SJSA1 (cell line): ENCODE measurements around the gene SMCO3. TPM values are rescaled to one million over a fixed set of nuclear protein-coding genes. Genes with fewer than 3 reads are reported as not detected.

Experiments
- DNase-seq, 2 experiments: peaks; one replicate each; pipeline ENCODE4 v3.0.0-alpha.2; 2015 to 2020; ENCODE audit warnings: low spot score in 2 of 2, low read depth in 1 of 2
- H3K27ac ChIP-seq: fragments of 250-450 bp; sonication (Bioruptor Pico); 2 replicates; pipeline ENCODE4 v1.5.1; 2020; ENCODE audit warnings: mild to moderate bottlenecking, moderate library complexity
- H3K27me3 ChIP-seq: fragments of 250-450 bp; sonication (Bioruptor Pico); replicated peaks from 2 replicates; pipeline ENCODE4 v1.5.1; 2020; ENCODE audit warnings: mild to moderate bottlenecking, moderate library complexity
- H3K36me3 ChIP-seq: fragments of 250-450 bp; sonication (Bioruptor Pico); 2 replicates; pipeline ENCODE4 v1.5.1; 2020; ENCODE audit warnings: mild to moderate bottlenecking
- H3K4me1 ChIP-seq: fragments of 250-450 bp; sonication (Bioruptor Pico); replicated peaks from 2 replicates; pipeline ENCODE4 v1.6.1; 2021; ENCODE audit warnings: mild to moderate bottlenecking
- H3K4me3 ChIP-seq: fragments of 250-450 bp; sonication (Bioruptor Pico); 2 replicates; pipeline ENCODE4 v1.5.1; 2020; ENCODE audit warnings: mild to moderate bottlenecking
- H3K9me3 ChIP-seq: fragments of 250-450 bp; sonication (Bioruptor Pico); replicated peaks from 2 replicates; pipeline ENCODE4 v1.5.1; 2020; ENCODE audit warnings: mild to moderate bottlenecking
- total RNA-seq: library from RNA; depleted of rRNA; stranded (reverse); fragments of >200 nt; shearing (Covaris generic); gene quantifications from 2 replicates; pipeline ENCODE4 v1.2.3, GENCODE V29; 2014

The SMCO3 gene
- total RNA-seq, 1 experiment from 2014 or later, result 0.16 TPM

- Histone ChIP-seq H3K9me3 (no peaks in the 10 kb centered on the region), H3K27ac (no peak overlapping the region), H3K36me3 (no peaks in the 10 kb centered on the region), H3K27me3 (no peaks in the 10 kb centered on the region), H3K4me1 (peaks cover 14% of the 10 kb centered on the region), H3K4me3 (no peak overlapping the region)
- no peak for DNase-seq
Measured at GRCh38 chr12:14776236-14776961, 37.6 kb downstream of the SMCO3 start.

GRCh38 chr12:14775636-14775980, 38.4 kb downstream of the SMCO3 start:
- Histone ChIP-seq H3K9me3 (no peaks in the 10 kb centered on the region), H3K27me3 (no peaks in the 10 kb centered on the region), H3K27ac (peak overlapping the region; percentile 49), H3K4me1 (peaks cover 14% of the 10 kb centered on the region), H3K36me3 (no peaks in the 10 kb centered on the region), H3K4me3 (peak overlapping the region; percentile 56)
- no peak for DNase-seq

- DNase-seq, result peak in 1 of 2 experiments; percentile 37
- peak overlapping the region; percentile 56 for H3K4me3 ChIP-seq
- H3K27ac ChIP-seq, result peak overlapping the region; percentile 49
- H3K4me1 ChIP-seq, result peaks cover 14% of the 10 kb centered on the region
- no peaks in the 10 kb centered on the region for H3K27me3 ChIP-seq
- no peaks in the 10 kb centered on the region for H3K36me3 ChIP-seq
- H3K9me3 ChIP-seq, result no peaks in the 10 kb centered on the region
Measured at GRCh38 chr12:14774906-14775635, 38.9 kb downstream of the SMCO3 start.

- no peaks in the 10 kb centered on the region for H3K27me3 ChIP-seq
- peak overlapping the region; percentile 56 for H3K4me3 ChIP-seq
- DNase-seq, result peak; percentile 74 to 80
- H3K27ac ChIP-seq, result peak overlapping the region; percentile 49
- peaks cover 18% of the 10 kb centered on the region for H3K4me1 ChIP-seq
- H3K36me3 ChIP-seq, result no peaks in the 10 kb centered on the region
- no peaks in the 10 kb centered on the region for H3K9me3 ChIP-seq
Measured at GRCh38 chr12:14774074-14774905, 39.7 kb downstream of the SMCO3 start.

- no peaks in the 10 kb centered on the region for H3K27me3 ChIP-seq
- DNase-seq, result no peak
- H3K27ac ChIP-seq, result no peak overlapping the region
- H3K36me3 ChIP-seq, result peaks cover 1% of the 10 kb centered on the region; the same call in 1 of the 2 replicates
- peaks cover 24% of the 10 kb centered on the region for H3K4me1 ChIP-seq
- H3K4me3 ChIP-seq, result peak overlapping the region; percentile 56
- no peaks in the 10 kb centered on the region for H3K9me3 ChIP-seq
Measured at GRCh38 chr12:14773685-14774073, 40.3 kb downstream of the SMCO3 start.

GRCh38 chr12:14772946-14773345, 41.0 kb downstream of the SMCO3 start:
- H3K4me1 ChIP-seq, result peaks cover 25% of the 10 kb centered on the region
- no peak overlapping the region for H3K4me3 ChIP-seq
- H3K36me3 ChIP-seq, result peaks cover 3% of the 10 kb centered on the region; the same call in 1 of the 2 replicates
- no peak for DNase-seq
- H3K27me3 ChIP-seq, result no peaks in the 10 kb centered on the region
- no peak overlapping the region for H3K27ac ChIP-seq
- no peaks in the 10 kb centered on the region for H3K9me3 ChIP-seq

- no peaks in the 10 kb centered on the region for H3K27me3 ChIP-seq
- no peaks in the 10 kb centered on the region for H3K9me3 ChIP-seq
- H3K36me3 ChIP-seq, result peaks cover 8% of the 10 kb centered on the region
- peak in 1 of 2 experiments; percentile 12 for DNase-seq
- peak overlapping the region; percentile 24; the same call in 1 of the 2 replicates for H3K27ac ChIP-seq
- H3K4me3 ChIP-seq, result no peak overlapping the region
- H3K4me1 ChIP-seq, result peaks cover 19% of the 10 kb centered on the region
Measured at GRCh38 chr12:14771651-14772137, 42.3 kb downstream of the SMCO3 start.

GRCh38 chr12:14770496-14771461, 43.2 kb downstream of the SMCO3 start:
- Histone ChIP-seq H3K9me3 (no peaks in the 10 kb centered on the region), H3K27me3 (no peaks in the 10 kb centered on the region), H3K4me3 (peak overlapping the region; percentile 58), H3K27ac (peak overlapping the region; percentile 89), H3K36me3 (peaks cover 10% of the 10 kb centered on the region), H3K4me1 (peaks cover 18% of the 10 kb centered on the region)
- DNase-seq, result peak; percentile 91

- no peaks in the 10 kb centered on the region for H3K27me3 ChIP-seq
- peak overlapping the region; percentile 89 for H3K27ac ChIP-seq
- H3K4me3 ChIP-seq, result peak overlapping the region; percentile 58
- peak; percentile 80 to 83 for DNase-seq
- peaks cover 14% of the 10 kb centered on the region for H3K36me3 ChIP-seq
- peaks cover 16% of the 10 kb centered on the region for H3K4me1 ChIP-seq
- H3K9me3 ChIP-seq, result no peaks in the 10 kb centered on the region
Measured at GRCh38 chr12:14769969-14770495, 44.0 kb downstream of the SMCO3 start.

GRCh38 chr12:14769466-14769968, 44.5 kb downstream of the SMCO3 start:
- H3K4me1 ChIP-seq, result peaks cover 16% of the 10 kb centered on the region
- peak overlapping the region; percentile 58 for H3K4me3 ChIP-seq
- H3K36me3 ChIP-seq, result peaks cover 14% of the 10 kb centered on the region
- no peak overlapping the region for H3K27ac ChIP-seq
- peak in 1 of 2 experiments; percentile 47 for DNase-seq
- H3K9me3 ChIP-seq, result no peaks in the 10 kb centered on the region
- H3K27me3 ChIP-seq, result no peaks in the 10 kb centered on the region

- Histone ChIP-seq H3K36me3 (peaks cover 14% of the 10 kb centered on the region), H3K9me3 (no peaks in the 10 kb centered on the region), H3K4me1 (peaks cover 16% of the 10 kb centered on the region), H3K27me3 (no peaks in the 10 kb centered on the region), H3K27ac (no peak overlapping the region), H3K4me3 (peak overlapping the region; percentile 58)
- DNase-seq, result no peak
Measured at GRCh38 chr12:14768823-14769405, 45.1 kb downstream of the SMCO3 start.

- H3K4me1 ChIP-seq, result peaks cover 16% of the 10 kb centered on the region
- H3K36me3 ChIP-seq, result peaks cover 15% of the 10 kb centered on the region
- no peak overlapping the region for H3K27ac ChIP-seq
- no peak overlapping the region for H3K4me3 ChIP-seq
- H3K9me3 ChIP-seq, result no peaks in the 10 kb centered on the region
- no peaks in the 10 kb centered on the region for H3K27me3 ChIP-seq
- DNase-seq, result no peak
Measured at GRCh38 chr12:14767617-14768016, 46.4 kb downstream of the SMCO3 start.
